ENCODE data around the gene PPP1CC. TPM values are rescaled to one million over a fixed set of nuclear protein-coding genes. Genes with fewer than 3 reads are reported as not detected.
"Not testable (repeated sequence)": the region's sequence is repeated elsewhere in the genome, so short reads cannot be mapped to it uniquely, and the experiment has no call there.

Gene PPP1CC
- total RNA-seq, 2 donors from 2014 or later: 92.9 to 103 TPM

- Histone ChIP-seq H3K36me3 (peaks cover 0 to 5% of the 10 kb centered on the region in 2 donors), H3K9me3 (no peaks in the 10 kb centered on the region), H3K4me3 (no peak overlapping the region), H3K27me3 (replicated peaks; ENCODE audit: insufficient read depth) (no peaks in the 10 kb centered on the region), H3K27ac (no peak overlapping the region), H3K4me1 (replicated peaks) (no peaks in the 10 kb centered on the region)
- DNase-seq (ENCODE audit: low spot score): no peak
- intact Hi-C loops (cut with DNase I): no loop called here
- 95% methylated on average over 4 of the region's 4 CpGs for WGBS
- TF ChIP-seq POLR2A (IDR thresholded peaks at IDR 0.05) (no peak), POLR2AphosphoS5 (IDR thresholded peaks at IDR 0.05) (no peak), CTCF (IDR thresholded peaks at IDR 0.05) (no peak)
These were observed 16.7 kb downstream of the PPP1CC start for GRCh38 chr12:110726028-110726427.

- no peak overlapping the region for H3K27ac ChIP-seq
- H3K27me3 ChIP-seq (replicated peaks; ENCODE audit: insufficient read depth): no peaks in the 10 kb centered on the region
- H3K9me3 ChIP-seq: no peaks in the 10 kb centered on the region
- peaks cover 2 to 10% of the 10 kb centered on the region in 2 donors for H3K36me3 ChIP-seq
- H3K4me3 ChIP-seq: no peak overlapping the region
- WGBS: 85% methylated on average over 4 of the region's 4 CpGs
- intact Hi-C loops (cut with DNase I): no loop called here
- no peaks in the 10 kb centered on the region for H3K4me1 ChIP-seq (replicated peaks)
- TF ChIP-seq POLR2A (IDR thresholded peaks at IDR 0.05) (no peak), POLR2AphosphoS5 (IDR thresholded peaks at IDR 0.05) (no peak), CTCF (IDR thresholded peaks at IDR 0.05) (no peak)
- DNase-seq (ENCODE audit: low spot score): no peak
These were observed 17.4 kb downstream of the PPP1CC start for GRCh38 chr12:110725267-110725666.

- intact Hi-C loops (cut with DNase I); H3K27me3 ChIP-seq (replicated peaks; ENCODE audit: insufficient read depth); H3K4me3 ChIP-seq; H3K36me3 ChIP-seq; DNase-seq (ENCODE audit: low spot score); H3K4me1 ChIP-seq (replicated peaks); H3K9me3 ChIP-seq; H3K27ac ChIP-seq: not testable (repeated sequence)
- WGBS: 91% methylated on average over 3 of the region's 3 CpGs
These were observed 19.8 kb downstream of the PPP1CC start for GRCh38 chr12:110722892-110723291.

GRCh38 chr12:110721570-110721969 is 21.1 kb downstream of the PPP1CC start:
- Histone ChIP-seq H3K27me3 (replicated peaks; ENCODE audit: insufficient read depth) (no peaks in the 10 kb centered on the region), H3K4me3 (no peak overlapping the region), H3K4me1 (replicated peaks) (no peaks in the 10 kb centered on the region), H3K27ac (no peak overlapping the region), H3K36me3 (peaks cover 2 to 10% of the 10 kb centered on the region in 2 donors), H3K9me3 (no peaks in the 10 kb centered on the region)
- TF ChIP-seq POLR2A (IDR thresholded peaks at IDR 0.05) (no peak), POLR2AphosphoS5 (IDR thresholded peaks at IDR 0.05) (no peak), CTCF (IDR thresholded peaks at IDR 0.05) (no peak)
- intact Hi-C loops (cut with DNase I): no loop called here
- DNase-seq (ENCODE audit: low spot score): no peak

GRCh38 chr12:110720516-110720915 is 22.2 kb downstream of the PPP1CC start:
- DNase-seq (ENCODE audit: low spot score): no peak
- no peaks in the 10 kb centered on the region for H3K9me3 ChIP-seq
- peaks cover 2 to 10% of the 10 kb centered on the region in 2 donors for H3K36me3 ChIP-seq
- TF ChIP-seq POLR2A (IDR thresholded peaks at IDR 0.05) (no peak), CTCF (IDR thresholded peaks at IDR 0.05) (no peak), POLR2AphosphoS5 (IDR thresholded peaks at IDR 0.05) (no peak)
- H3K27ac ChIP-seq: no peak overlapping the region
- no peak overlapping the region for H3K4me3 ChIP-seq
- no peaks in the 10 kb centered on the region for H3K4me1 ChIP-seq (replicated peaks)
- no peaks in the 10 kb centered on the region for H3K27me3 ChIP-seq (replicated peaks; ENCODE audit: insufficient read depth)
- intact Hi-C loops (cut with DNase I): no loop called here
